Kidney (tissue), 14 donors: ENCODE data around the gene TEKT2. TPM values are rescaled to one million over a fixed set of nuclear protein-coding genes. Genes with fewer than 3 reads are reported as not detected.
A peak's percentile ranks its signal among the peaks of the same experiment; 100 is the strongest.

Experiments
- DNase-seq, 5 donors: peaks; one replicate each; pipeline ENCODE4 v3.0.0-alpha.2; 2013 to 2020
- FAIRE-seq: peaks from 2 replicates; lab custom pipeline; 2012; peaks lifted over from hg19 to GRCh38; lab: Jason Lieb, UNC
- H3K27ac ChIP-seq, 2 donors: one replicate each; pipeline ENCODE4 v1.7.0; 2013; ENCODE audit warnings: low read depth in 2 of 2, low read length in 2 of 2, inconsistent platforms in 1 of 2
- H3K27me3 ChIP-seq: one replicate; pipeline ENCODE4 v1.7.1; 2013; ENCODE audit warnings: low read length, inconsistent platforms; ENCODE audit not compliant: control insufficient read depth, insufficient read depth
- H3K36me3 ChIP-seq, 3 donors: one replicate each; pipeline versions ENCODE4 v1.7.0 to v1.7.1; 2013; ENCODE audit warnings: low read length in 3 of 3, control low read depth in 1 of 3, inconsistent platforms in 1 of 3; ENCODE audit not compliant: insufficient read depth in 3 of 3, control insufficient read depth in 2 of 3
- H3K4me1 ChIP-seq, 3 donors: one replicate each; pipeline versions ENCODE4 v1.7.0 to v1.7.1; 2013; ENCODE audit warnings: low read length in 3 of 3, inconsistent platforms in 1 of 3, low read depth in 1 of 3; ENCODE audit not compliant: control insufficient read depth in 2 of 3, insufficient read depth in 2 of 3
- H3K4me3 ChIP-seq, 3 donors: one replicate each; pipeline versions ENCODE4 v1.7.0 to v1.8.1; 2013; ENCODE audit warnings: low read length in 3 of 3, control low read depth in 1 of 3, inconsistent platforms in 1 of 3
- H3K9ac ChIP-seq, 3 donors: one replicate each; pipeline versions ENCODE4 v1.7.0 to v1.7.1; 2013; ENCODE audit warnings: low read length in 3 of 3, control low read depth in 1 of 3, inconsistent platforms in 1 of 3
- H3K9me3 ChIP-seq, 3 donors: one replicate each; pipeline versions ENCODE4 v1.7.0 to v1.7.1; 2013; ENCODE audit warnings: low read length in 3 of 3, control low read depth in 1 of 3, inconsistent platforms in 1 of 3; ENCODE audit not compliant: control insufficient read depth in 2 of 3, insufficient read depth in 1 of 3
- CTCF ChIP-seq: IDR thresholded peaks from 3 replicates; pipeline ENCODE4 v1.5.1; 2012; ENCODE audit warnings: mild to moderate bottlenecking, moderate library complexity, borderline replicate concordance; ENCODE audit not compliant: insufficient read depth; ENCODE audit errors: extremely low read depth
- intact Hi-C: fragments of 100-400 bp; cut with DNase I; formaldehyde crosslinking; loops from one replicate; pipeline ENCODE4 v1.11.1; 2022
- polyA plus RNA-seq: library from polyadenylated mRNA; stranded (reverse); fragments of 350-450 nt; fragmentation: Illumina TruSeq; extraction: RNeasy Lipid Tissue Mini Kit (QIAGEN cat#74804); gene quantifications from one replicate; pipeline ENCODE4 v1.2.3, GENCODE V29; 2014; ENCODE audit warnings: low read depth, low replicate concordance; ENCODE audit not compliant: insufficient read depth
- total RNA-seq: library from RNA; stranded (reverse); fragmentation: NEBNext Ultra II Directional; extraction: Animal tissue kit (Norgen Biotek cat#: 25700); gene quantifications from one replicate; pipeline ENCODE4 v1.2.1, GENCODE V29; 2021
- donor health status: control.
- donor health status: control.
- donor health status: control.
- donor health status: control.
- donor health status: control.
- donor health status: DM: yes; HTN: yes; CAD: no.
- donor health status: Normal renal cell carcinoma (clear cell type).

TEKT2 gene
- total and polyA plus RNA-seq, 2 donors from 2014 or later: 2.4 to 5.7 TPM

- H3K27ac ChIP-seq: peak overlapping the region in 1 of 2 donors; percentile 93
- no peaks in the 10 kb centered on the region for H3K27me3 ChIP-seq
- peaks cover 0 to 18% (median 6%) of the 10 kb centered on the region in 3 donors for H3K4me1 ChIP-seq
- peak overlapping the region; percentile 68 to 87 (median 80) for H3K4me3 ChIP-seq
- intact Hi-C loops: no loop called here
- no peaks in the 10 kb centered on the region for H3K9me3 ChIP-seq
- peaks cover 4 to 30% (median 15%) of the 10 kb centered on the region in 3 donors for H3K36me3 ChIP-seq
- TF ChIP-seq CTCF: no peak
- peak overlapping the region; percentile 68 to 97 (median 86) for H3K9ac ChIP-seq
- no peak for FAIRE-seq
- DNase-seq: peak in 3 of 5 donors; percentile 54 to 67 (median 56)
Measured at GRCh38 chr1:36089393-36090121, 5.7 kb downstream of the TEKT2 start.

- no peak overlapping the region for H3K9ac ChIP-seq
- H3K4me3 ChIP-seq: no peak overlapping the region
- intact Hi-C loops: no loop called here
- H3K4me1 ChIP-seq: peaks cover 0 to 18% (median 2%) of the 10 kb centered on the region in 3 donors
- no peak overlapping the region for H3K27ac ChIP-seq
- H3K27me3 ChIP-seq: no peaks in the 10 kb centered on the region
- FAIRE-seq (no peak), DNase-seq (no peak)
- TF ChIP-seq CTCF: no peak
- no peaks in the 10 kb centered on the region for H3K9me3 ChIP-seq
- peaks cover 6 to 34% (median 15%) of the 10 kb centered on the region in 3 donors for H3K36me3 ChIP-seq
Measured at GRCh38 chr1:36091141-36091540, 7.2 kb downstream of the TEKT2 start.

GRCh38 chr1:36091698-36092097 is 7.8 kb downstream of the TEKT2 start:
- FAIRE-seq: no peak
- peaks cover 0 to 18% (median 2%) of the 10 kb centered on the region in 3 donors for H3K4me1 ChIP-seq

More at GRCh38 chr1:36091698-36092097, 7.8 kb downstream of the TEKT2 start:
- no peak overlapping the region for H3K27ac ChIP-seq
- DNase-seq: no peak
- H3K27me3 ChIP-seq: no peaks in the 10 kb centered on the region
- intact Hi-C loops: no loop called here
- no peak for TF ChIP-seq CTCF
- no peak overlapping the region for H3K4me3 ChIP-seq
- peaks cover 6 to 34% (median 15%) of the 10 kb centered on the region in 3 donors for H3K36me3 ChIP-seq
- H3K9me3 ChIP-seq: no peaks in the 10 kb centered on the region
- no peak overlapping the region for H3K9ac ChIP-seq
